Ascending aorta (tissue), 2 donors: Measurements from ENCODE around the gene PPCDC. TPM values are rescaled to one million over a fixed set of nuclear protein-coding genes. Genes with fewer than 3 reads are reported as not detected.

Experiments used
- DNase-seq, 2 donors: peaks; one replicate each; pipeline ENCODE4 v3.0.0-alpha.2; 2019; ENCODE audit warnings: low spot score in 2 of 2
- H3K27ac ChIP-seq, 2 donors: fragments of 200-600 bp; sonication (generic); one replicate each; pipeline ENCODE4 v1.5.1; 2016 to 2017; ENCODE audit warnings: mild to moderate bottlenecking in 1 of 2
- H3K27me3 ChIP-seq: fragments of 200-600 bp; sonication (generic); one replicate; pipeline ENCODE4 v1.5.1; 2017
- H3K36me3 ChIP-seq, 2 donors: fragments of 200-600 bp; sonication (generic); one replicate each; pipeline ENCODE4 v1.5.1; 2016
- H3K4me1 ChIP-seq, 2 donors: fragments of 200-600 bp; sonication (generic); one replicate each; pipeline ENCODE4 v1.5.1; 2016 to 2017; ENCODE audit warnings: mild to moderate bottlenecking in 1 of 2
- H3K4me3 ChIP-seq, 2 donors: fragments of 200-600 bp; sonication (generic); one replicate each; pipeline ENCODE4 v1.5.1; 2016 to 2017; ENCODE audit warnings: mild to moderate bottlenecking in 1 of 2
- H3K9me3 ChIP-seq, 2 donors: fragments of 200-600 bp; sonication (generic); one replicate each; pipeline ENCODE4 v1.5.1; 2016
- CTCF ChIP-seq, 3 experiments: fragments of 200-600 bp in 2 of 3; fragments of 450-650 bp in 1 of 3; sonication (generic) in 2 of 3; IDR thresholded peaks; one replicate each; pipeline ENCODE4 v1.5.1; 2016 to 2019; ENCODE audit warnings: antibody characterized with exemption in 3 of 3, mild to moderate bottlenecking in 1 of 3, moderate library complexity in 1 of 3
- intact Hi-C: fragments of 100-400 bp; cut with DNase I; formaldehyde crosslinking; loops from one replicate; pipeline ENCODE4 v1.15.1; 2023
- total RNA-seq: library from RNA; depleted of rRNA; stranded (reverse); fragments of >200 nt; gene quantifications from one replicate; pipeline ENCODE4 v1.1.0, GENCODE V29; 2016

PPCDC gene
- total RNA-seq, 1 donor from 2014 or later, result 8.9 TPM

- Histone ChIP-seq H3K4me1 (peaks cover 15 to 24% of the 10 kb centered on the region in 2 donors), H3K27ac (peak overlapping the region; percentile 84 to 90), H3K36me3 (peaks cover 0 to 5% of the 10 kb centered on the region in 2 donors), H3K4me3 (peak overlapping the region; percentile 10 to 44), H3K27me3 (no peaks in the 10 kb centered on the region), H3K9me3 (no peaks in the 10 kb centered on the region)
- no peak for TF ChIP-seq CTCF (IDR thresholded peaks at IDR 0.05)
- peak; percentile 28 to 86 for DNase-seq
- intact Hi-C loops, result no loop called here
Measured at GRCh38 chr15:75030023-75030413, 6.6 kb downstream of the PPCDC start.

DNA sequence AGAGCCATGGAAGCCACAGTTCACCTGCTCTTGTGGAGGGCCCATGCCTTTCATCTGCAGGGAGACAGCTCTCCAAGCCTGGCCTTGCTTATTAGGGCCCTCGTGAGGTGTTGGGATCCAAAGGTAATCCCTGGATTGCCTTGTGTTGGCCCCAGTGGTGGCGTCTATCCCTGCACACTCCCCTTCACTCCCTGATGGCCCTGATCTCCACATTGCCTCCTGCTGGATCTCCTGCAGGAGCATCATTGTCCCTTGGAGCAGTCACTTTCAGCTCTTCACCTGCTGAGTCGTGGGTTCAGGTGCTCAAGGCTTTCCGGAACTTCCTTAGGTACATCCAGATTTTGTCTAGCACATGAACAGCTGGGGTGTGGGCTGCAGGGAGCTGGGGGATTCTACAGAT is 7.0 kb downstream of the PPCDC start:
- no peak for DNase-seq
- Histone ChIP-seq H3K36me3 (peaks cover 0 to 5% of the 10 kb centered on the region in 2 donors), H3K4me3 (no peak overlapping the region), H3K4me1 (peaks cover 15 to 24% of the 10 kb centered on the region in 2 donors), H3K27me3 (no peaks in the 10 kb centered on the region), H3K9me3 (no peaks in the 10 kb centered on the region), H3K27ac (peak overlapping the region; percentile 84 to 90)
- no peak for TF ChIP-seq CTCF (IDR thresholded peaks at IDR 0.05)
- intact Hi-C loops, result no loop called here

- no peak for TF ChIP-seq CTCF (IDR thresholded peaks at IDR 0.05)
- Histone ChIP-seq H3K27me3 (no peaks in the 10 kb centered on the region), H3K36me3 (no peaks in the 10 kb centered on the region), H3K4me3 (no peak overlapping the region), H3K9me3 (no peaks in the 10 kb centered on the region), H3K4me1 (peaks cover 15 to 24% of the 10 kb centered on the region in 2 donors), H3K27ac (peak overlapping the region in 1 of 2 donors; percentile 11)
- DNase-seq, result no peak
- intact Hi-C loops, result no loop called here
Measured at GRCh38 chr15:75031848-75032247, 8.5 kb downstream of the PPCDC start.

- no peak for TF ChIP-seq CTCF (IDR thresholded peaks at IDR 0.05)
- Histone ChIP-seq H3K36me3 (no peaks in the 10 kb centered on the region), H3K9me3 (no peaks in the 10 kb centered on the region), H3K4me3 (no peak overlapping the region), H3K27ac (peak overlapping the region in 1 of 2 donors; percentile 11), H3K4me1 (peaks cover 15 to 24% of the 10 kb centered on the region in 2 donors), H3K27me3 (no peaks in the 10 kb centered on the region)
- no peak for DNase-seq
- intact Hi-C loops, result no loop called here
Measured at GRCh38 chr15:75032395-75032794, 9.0 kb downstream of the PPCDC start.

GRCh38 chr15:75033809-75034208 is 10.4 kb downstream of the PPCDC start:
- Histone ChIP-seq H3K9me3 (no peaks in the 10 kb centered on the region), H3K4me3 (no peak overlapping the region), H3K27ac (no peak overlapping the region), H3K27me3 (no peaks in the 10 kb centered on the region), H3K36me3 (no peaks in the 10 kb centered on the region), H3K4me1 (peaks cover 11 to 21% of the 10 kb centered on the region in 2 donors)
- intact Hi-C loops, result no loop called here
- no peak for TF ChIP-seq CTCF (IDR thresholded peaks at IDR 0.05)
- no peak for DNase-seq

GRCh38 chr15:75034615-75035014 is 11.2 kb downstream of the PPCDC start:
- no peak overlapping the region for H3K27ac ChIP-seq
- no peak for DNase-seq
- H3K36me3 ChIP-seq, result no peaks in the 10 kb centered on the region
- H3K4me3 ChIP-seq, result no peak overlapping the region
- H3K4me1 ChIP-seq, result peaks cover 7 to 15% of the 10 kb centered on the region in 2 donors
- intact Hi-C loops, result no loop called here
- no peaks in the 10 kb centered on the region for H3K9me3 ChIP-seq
- no peak for TF ChIP-seq CTCF (IDR thresholded peaks at IDR 0.05)
- no peaks in the 10 kb centered on the region for H3K27me3 ChIP-seq
